SKM-1 treated with dmso at 0.1 percent for 144 hours (cell line): ENCODE results near the gene TMTC2.
"Not testable (repeated sequence)": the region's sequence is repeated elsewhere in the genome, so short reads cannot be mapped to it uniquely, and the experiment has no call there.

Source experiments
- DNase-seq: peaks from one replicate; lab custom pipeline; 2025; ENCODE audit not compliant: unreplicated experiment; lab: John Stamatoyannopoulos, UW

The TMTC2 gene

DNA sequence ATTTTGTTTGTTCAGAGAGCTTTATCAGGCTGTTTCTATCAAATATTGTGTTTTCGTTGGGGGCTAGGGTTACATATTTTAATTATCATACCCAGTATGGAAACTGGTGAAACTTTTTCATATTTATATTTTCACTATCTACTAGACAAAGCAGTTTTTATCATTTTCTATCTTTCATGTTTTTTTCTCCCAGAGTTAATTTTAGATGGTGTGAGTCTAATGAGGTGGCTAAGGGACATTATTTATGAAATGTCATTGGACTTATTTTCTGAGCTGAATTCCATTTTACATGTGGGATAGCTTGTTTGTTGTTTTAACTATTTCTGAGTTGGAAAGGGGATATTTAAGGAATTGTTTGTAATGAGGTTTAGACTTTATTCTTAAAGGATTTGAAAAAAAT is 100.3 kb downstream of the TMTC2 start:
- no peak for DNase-seq

DNA sequence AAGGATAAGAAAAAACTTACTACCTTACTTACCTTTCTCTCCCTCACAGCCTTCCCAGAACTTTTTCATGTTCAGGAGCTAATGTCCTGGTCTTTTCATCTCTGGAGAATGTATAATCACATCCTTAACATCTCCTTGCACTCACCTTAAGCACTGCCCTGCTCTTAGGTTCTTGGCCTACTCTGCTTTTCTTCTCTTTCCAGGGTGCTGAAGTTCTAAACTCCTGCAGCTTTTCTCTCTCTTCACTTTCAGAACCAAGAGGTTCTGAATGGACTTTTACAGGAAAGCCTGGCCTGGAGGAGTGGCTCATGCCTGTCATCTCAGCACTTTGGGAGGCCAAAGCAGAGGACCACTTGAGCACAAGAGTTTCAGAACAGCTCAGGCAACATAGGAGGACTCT is 101.9 kb downstream of the TMTC2 start:
- DNase-seq = no peak

DNA sequence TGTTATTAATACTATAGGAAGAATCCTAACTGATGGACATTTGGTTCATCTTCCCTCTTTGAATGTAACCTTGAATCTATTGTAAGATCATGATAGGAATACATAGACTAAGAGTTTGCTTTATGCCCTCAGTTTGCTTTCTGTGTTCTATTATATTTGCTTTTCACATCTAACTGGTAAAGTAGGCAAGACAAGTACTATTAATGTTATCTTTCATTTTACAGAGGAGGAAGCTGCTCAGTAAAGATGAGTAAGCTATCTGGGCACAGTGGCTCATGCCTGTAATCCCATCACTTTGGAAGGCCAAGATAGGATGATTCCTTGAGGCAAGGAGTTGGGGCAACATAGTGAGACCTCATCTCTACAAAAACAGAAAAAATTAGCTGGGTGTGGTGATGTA is 103.0 kb downstream of the TMTC2 start:
- no peak for DNase-seq

DNA sequence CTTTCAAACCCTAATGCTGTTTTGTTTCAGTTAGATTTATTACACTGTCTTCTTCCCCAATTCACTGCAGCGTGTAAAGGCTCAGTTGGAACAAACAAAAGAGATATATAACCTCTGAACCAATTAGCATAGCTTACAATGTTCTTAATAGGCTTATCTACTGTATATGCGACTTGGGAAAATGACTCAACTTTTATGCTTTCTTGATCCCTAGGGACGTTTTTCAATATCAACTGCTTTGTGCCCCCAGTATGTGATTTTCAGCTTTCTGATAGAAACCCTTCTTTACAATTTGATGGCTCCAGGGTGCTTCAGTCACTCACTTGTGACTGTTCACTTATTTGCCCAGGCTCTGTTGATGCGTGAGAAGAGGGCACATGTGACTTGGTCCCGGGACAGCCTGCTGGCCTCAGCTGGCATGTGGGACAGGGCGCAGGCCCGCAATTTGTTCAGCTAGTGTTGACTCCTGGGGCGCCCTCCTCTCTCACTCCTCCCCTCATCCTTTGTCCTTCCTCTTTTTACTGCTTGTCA is 107.1 kb downstream of the TMTC2 start:
- no peak for DNase-seq

DNA sequence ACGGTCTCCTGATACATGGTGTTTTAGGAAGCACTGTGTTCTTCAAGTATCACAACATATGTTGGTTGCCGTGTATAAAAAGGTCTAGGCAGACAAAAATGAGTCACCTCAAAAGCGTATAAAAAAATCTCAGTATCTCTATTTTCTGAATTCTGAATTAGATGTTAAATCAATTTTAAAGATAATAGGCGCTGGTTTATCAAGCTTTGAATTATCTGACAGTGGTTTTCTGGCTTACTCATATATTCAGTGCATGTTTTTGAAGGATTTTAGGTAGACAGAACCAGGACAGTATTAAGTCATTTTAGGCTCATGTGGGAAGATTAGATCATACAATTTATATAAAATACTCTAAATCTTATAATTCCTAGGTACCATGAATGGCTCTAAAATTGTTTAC is 110.8 kb downstream of the TMTC2 start:
- no peak for DNase-seq

DNA sequence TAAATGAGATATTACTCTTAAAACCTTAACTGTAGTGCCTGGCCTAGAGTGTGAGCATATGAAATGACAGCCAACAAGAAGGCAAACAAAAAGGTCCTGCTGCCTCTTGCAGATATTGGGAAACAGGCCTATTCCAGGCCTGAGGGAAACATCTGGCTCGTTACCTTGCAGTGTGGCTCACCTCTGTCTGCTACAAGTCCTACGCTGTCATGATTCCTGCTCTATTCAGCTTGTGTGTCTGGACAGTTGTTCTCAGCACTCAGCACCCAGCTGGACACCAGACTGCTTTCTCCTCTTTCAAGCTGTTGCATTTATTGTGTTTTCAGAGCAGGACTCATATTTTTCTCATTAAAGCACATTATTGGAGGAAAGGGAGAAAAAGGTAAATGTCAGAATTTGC is 113.5 kb downstream of the TMTC2 start:
- DNase-seq = no peak

DNA sequence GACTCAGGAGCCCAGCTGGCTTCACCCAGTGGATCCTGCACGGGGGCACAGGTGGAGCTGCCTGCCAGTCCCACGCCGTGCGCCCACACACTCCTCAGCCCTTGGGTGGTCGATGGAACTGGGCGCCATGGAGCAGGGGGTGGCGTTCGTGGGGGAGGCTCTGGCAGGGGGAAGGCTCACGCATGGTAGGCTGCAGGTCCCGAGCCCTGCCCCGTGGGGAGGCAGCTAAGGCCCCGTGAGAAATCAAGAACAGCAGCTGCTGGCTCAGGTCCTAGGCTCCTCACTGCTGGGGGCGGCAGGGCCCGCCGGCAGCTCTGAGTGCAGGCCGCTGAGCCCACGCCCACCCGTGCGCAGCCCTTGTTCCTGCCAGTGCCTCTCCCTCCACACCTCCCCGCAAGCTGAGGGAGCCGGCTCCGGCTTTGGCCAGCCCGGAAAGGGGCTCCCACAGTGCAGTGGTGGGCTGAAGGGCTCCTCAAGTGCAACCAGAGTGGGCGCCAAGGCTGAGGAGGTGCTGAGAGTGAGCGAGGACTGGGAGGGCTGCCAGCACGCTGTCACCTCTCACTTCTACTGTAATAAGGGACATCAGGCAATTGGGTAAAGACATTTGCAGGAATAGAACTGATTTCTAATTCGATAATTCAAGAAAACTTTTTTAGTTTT is 115.4 kb downstream of the TMTC2 start:
- DNase-seq = no peak

DNA sequence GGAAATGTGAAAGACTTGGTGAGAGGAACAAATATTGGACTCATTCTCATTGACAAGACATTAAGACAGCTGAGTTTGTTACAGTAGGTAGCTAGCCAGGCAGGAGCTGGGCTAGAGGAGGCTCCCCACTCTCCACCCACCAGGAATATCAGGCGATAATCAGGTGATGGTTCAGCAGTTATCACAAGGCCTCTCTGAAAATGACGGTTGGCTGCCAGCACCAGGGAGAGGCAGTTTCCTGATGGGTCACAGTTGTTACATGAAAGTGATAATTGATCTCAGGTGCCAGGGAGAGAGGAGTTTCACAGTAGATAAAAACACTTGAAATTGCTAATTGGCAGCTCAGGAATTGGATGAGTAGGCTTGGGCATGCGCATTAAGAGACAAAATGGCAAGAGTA is 116.5 kb downstream of the TMTC2 start:
- DNase-seq = no peak

DNA sequence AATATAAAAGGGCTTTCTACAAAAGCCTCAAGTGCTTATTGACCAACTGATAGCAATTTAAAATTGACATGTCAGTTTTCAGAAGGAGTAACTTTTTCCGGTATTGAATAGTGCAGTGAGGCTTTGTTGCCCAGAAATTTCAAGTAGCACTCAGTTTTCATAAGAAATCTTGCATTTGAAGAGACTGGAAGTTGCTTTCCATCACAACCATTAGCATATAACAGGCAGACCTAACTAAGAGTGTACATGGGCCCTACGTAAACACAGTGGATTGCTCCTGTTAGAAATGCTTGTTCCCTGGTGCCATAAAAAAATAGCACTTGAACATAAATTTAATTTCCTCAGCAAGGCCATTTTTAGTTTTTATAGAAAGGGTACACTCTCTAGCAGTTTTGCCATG is 117.9 kb downstream of the TMTC2 start:
- DNase-seq = no peak

DNA sequence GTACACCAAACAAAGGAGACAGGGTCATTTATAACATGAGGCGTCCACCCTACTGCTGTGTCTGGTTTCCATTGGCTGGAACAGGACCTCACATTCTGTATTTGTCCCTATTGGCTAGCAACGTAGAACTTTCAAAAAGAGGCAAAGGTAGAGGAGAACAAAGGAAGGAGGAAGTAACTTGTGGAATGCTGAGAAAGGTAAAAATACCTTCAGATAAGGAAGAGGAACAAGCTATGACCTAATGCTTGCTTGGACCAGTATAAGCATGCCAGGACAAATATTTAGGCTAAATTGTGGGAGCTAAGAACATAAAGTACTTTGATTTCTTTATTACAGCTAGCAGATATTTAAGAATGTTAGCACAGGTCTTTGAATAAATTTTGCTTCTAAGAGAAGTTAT is 118.3 kb downstream of the TMTC2 start:
- not testable (repeated sequence) for DNase-seq

DNA sequence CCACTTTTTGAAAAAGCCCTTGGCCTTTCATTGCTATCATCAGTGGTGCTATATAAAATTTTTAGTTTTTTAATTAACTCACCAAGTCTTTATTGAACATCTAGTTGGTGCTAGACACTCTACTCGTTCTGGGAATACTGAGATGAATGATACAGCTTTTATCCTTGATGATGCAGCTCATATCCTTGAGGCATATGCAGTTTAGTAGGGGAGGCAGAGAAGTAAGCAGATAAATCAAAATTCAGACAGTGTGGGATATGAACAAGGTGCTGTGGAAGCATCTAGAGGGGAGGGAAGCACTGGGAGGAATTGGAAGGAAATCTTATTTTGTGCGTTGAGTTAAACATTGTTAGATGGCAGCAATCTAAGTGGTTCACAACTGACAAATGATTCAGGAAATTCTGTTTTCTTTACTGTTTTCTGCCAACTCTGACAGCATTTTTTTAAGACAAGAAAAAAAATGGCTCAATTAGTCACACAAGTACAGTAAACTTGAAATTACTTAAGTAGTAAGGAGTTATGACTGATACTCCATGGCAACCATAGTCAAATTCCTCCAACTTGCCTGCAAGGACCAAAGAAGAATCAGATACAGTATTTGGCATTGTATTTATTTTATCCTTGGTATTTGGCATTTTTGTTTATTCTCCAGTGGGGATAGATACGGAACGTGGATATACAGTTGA is 119.2 kb downstream of the TMTC2 start:
- DNase-seq = no peak

DNA sequence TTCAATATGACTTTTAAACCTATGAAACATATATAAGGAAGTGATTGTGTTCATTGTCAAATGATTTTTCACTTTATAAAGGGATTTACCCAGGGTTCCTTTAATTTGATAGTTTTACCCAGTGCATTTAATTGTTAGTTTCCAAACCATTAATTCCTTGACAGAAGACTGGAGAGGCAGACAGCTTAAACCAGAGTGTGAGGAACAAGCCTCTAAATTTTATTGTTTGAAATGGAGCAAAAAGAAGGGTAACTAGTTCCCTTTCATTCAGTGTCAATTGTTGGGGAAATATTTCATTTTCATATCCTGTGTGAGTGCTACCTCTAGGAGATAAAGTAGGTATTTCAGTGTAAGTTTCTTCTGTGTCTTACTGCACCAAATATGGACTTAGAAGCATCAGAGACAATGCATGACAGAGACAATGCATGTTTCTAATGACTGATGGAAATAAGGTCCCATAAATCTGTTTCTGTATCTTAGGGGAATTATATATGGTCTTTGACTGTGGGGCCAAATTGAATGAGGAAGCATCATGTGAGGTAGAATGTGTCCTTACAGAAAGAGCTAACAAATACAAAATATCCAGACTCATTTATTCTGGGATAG is 120.5 kb downstream of the TMTC2 start:
- no peak for DNase-seq

DNA sequence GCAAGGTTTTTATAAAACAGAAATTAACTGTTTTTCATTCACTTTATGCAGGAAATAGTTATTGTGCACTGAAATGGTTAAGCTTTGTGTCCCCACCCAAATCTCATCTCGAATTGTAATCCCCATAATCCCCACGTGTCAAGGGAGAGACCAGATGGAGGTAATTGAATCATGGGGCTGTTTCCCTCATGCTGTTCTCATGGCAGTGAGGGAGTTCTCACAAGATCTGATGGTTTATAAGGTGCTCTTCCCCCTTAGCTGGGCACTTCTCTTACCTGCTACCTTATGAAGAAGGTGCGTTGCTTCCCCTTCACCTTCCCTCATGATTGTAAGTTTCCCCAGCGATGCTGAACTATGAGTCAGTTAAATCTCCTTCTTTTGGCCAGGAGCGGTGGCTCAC is 123.9 kb downstream of the TMTC2 start:
- no peak for DNase-seq

DNA sequence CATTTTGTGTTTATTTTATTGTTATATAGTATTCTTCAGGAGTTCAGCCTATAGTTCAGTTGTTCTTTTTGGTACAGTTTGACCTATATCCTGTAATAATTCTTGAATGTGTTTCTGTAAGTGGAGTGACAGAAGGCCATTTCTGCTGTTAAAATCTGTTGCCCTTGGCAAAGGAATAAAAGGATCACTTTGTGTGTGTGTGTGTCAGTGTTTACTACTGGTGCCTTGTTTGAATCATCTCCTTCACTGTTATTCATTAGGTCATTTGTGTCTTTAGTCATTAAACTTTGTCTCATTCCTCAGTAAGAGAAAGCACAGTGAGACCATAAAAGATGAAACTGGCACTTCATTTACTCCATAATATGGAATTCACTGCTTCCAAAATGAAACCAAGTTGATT is 130.7 kb downstream of the TMTC2 start:
- no peak for DNase-seq

DNA sequence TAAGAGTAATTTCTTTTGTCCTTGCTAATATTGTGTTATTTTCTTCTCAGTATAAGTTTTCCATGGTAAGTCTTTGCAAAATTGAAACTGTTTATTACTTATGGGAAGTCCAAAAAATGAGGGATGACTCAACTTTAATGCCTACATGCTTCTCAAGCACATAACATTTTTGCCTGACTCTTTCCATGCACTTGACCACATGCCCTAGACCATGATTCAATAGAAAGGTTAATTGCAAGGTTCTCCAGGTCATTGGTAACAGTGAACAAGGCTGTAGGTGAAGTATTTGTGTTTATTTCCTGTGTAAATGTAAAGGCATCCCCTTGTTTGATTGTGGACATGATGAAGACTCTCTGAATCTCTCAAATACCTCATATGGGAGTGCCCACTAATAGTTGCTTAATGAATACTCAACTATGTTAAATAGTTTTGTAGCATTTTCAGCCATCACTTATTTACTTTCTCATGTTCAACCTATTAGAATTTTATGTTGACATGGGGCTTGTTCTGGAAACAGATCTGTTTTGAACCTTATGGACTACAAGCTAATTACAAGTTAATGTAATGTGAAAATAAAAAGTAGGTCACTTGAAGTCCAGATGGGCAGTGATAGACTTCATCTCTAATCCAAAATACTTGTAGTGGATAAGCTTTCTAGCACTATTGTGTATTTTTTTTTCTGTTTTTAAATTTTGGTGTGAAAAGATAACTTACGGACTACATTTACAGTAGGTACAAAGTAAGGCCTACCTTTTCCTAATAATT is 131.7 kb downstream of the TMTC2 start:
- DNase-seq = no peak

DNA sequence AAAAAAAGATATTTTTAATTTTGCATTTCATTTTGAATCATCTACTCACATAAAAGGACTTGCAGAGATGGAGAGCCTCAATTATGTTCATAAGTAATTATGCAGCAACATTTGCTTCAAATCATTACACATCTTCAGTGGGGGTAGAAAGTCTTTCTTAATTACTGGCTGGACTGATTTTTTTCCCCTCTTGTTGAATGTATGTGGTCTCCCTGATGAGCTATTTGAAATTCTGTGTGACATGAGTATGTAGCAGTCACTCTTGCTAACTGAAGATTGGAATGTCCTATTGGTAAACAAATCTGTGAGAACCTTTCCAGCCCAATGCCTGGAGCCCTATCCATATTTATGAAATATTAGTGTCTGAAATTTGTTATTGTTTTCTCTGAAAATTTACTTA is 139.8 kb downstream of the TMTC2 start:
- no peak for DNase-seq

DNA sequence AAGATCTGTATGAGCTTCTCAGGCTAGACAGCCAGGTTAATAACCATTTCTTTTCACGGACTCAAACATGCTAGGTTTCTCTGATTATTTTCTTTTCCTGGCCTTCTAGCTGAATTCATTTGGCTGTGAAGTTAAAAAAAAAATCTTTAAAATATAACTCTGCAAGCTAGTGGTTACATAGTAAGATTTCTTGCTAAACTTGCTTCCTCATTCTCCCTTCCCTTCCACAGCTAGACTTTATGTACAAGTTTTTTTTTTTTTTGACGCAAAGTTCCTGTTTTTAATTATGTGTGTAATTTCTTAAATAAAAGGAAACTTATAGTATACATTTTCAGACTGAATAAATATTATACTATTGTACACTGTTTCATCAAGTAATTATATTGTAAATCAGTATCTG is 145.4 kb downstream of the TMTC2 start:
- DNase-seq = peak; percentile 39

DNA sequence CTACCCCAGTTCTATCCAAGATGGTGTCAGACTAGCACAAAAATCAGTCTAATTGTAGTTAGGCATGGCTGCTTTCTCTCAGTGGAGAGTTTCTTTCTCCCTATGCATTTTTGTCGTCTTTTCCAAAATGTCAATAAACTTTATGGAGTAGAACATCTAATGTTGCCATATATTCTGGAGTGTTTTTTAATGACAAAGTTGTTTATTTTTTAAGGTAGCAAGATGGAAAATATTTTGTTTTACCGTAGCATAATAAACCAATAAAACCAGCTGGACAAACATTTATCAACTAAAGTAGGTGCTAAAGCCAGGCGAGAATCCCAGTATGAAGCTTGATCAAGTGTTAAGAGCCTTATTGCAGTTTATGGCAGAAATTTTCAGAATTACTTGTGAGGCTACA is 146.3 kb downstream of the TMTC2 start:
- DNase-seq = no peak

DNA sequence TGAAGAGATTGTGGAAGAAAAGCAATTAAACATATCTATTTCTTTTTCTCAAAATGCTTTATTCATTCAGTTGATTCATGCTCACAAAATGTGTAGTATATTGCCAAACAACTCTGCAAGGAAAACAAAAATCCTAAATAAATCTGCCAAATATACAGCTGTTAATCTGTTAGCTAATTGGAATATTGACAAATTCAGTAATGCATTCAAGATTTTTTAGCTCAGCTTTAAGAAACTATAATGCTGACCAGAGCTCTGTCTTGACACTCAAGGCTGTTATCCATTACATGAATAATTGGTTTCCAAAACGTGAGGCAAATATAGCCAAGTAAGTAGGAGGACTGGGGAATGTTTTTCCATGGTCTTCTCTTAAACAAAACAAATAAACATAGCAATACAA is 146.8 kb downstream of the TMTC2 start:
- DNase-seq = no peak

DNA sequence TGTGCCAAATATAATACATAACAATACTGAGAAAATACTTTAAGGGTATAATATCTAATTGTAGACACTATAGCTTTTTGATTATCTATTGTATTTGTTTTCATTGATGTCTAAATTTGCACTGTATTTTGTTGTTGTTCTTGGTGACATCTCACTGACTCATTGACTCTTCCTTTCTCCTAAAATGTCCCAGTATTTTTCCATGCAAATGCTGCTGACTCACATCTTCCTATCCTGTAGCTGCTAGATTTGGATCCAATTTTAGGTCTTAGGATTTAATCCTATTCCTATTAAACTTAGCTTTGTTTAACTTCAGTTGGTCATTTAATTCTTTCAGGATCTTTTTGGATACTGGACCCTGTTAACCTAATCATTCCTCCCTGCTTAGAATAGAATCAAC is 148.5 kb downstream of the TMTC2 start:
- no peak for DNase-seq

DNA sequence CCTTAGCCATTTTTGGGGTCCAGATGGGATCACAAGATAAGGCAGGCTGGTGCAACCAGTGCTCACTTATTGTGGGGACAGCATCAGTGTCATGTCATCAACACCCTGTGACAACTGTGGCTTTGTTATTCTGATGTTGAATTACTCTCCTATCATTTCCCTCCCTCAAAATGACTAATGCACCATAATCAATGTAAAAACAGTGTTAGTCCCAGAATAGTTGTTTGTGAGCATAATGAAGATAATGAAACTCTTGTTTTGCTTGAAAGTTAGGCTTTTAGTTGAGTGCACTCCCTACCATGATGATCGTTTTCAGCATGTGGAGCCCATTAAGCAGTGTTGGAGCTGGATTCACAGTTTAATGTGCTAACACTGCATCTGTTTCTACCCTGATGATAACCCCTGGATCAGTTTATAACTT is 151.4 kb downstream of the TMTC2 start:
- DNase-seq = no peak

DNA sequence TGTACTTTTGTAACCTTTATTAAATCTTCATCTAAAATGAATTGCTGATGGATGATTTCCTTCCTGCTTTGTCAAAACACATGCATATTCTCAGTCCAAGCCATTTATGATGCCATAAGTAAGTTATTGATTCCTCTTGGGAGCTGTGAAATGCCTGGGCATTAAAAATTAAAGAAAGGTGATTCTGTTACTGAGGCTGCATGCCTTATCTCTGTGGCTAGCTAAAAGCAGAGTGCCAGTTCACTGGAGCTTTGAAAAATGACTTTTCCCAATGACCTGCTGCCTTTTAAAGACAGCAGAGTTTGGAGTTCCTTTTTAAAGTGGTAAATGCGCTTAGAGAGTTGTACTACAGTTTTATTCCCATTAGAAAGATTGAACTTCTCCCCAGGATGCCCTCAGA is 152.1 kb downstream of the TMTC2 start:
- no peak for DNase-seq
